Left renal pelvis (tissue), 4 donors: ENCODE results near the gene SAMD14. TPM values are rescaled to one million over a fixed set of nuclear protein-coding genes. Genes with fewer than 3 reads are reported as not detected.

Experiments
- DNase-seq, 4 donors: peaks; one replicate each; pipeline ENCODE4 v3.0.0-alpha.2; 2013; ENCODE audit warnings: low read depth in 4 of 4, low spot score in 3 of 4
- polyA plus RNA-seq, 4 donors: library from polyadenylated mRNA; unstranded; fragments of 120-200 nt; gene quantifications; one replicate each; pipeline ENCODE4 v1.2.1, GENCODE V29; 2013; ENCODE audit not compliant: insufficient read length in 4 of 4

The SAMD14 gene
- polyA plus RNA-seq = 10 to 100 TPM in 3 of 4 donors, 1 to 10 TPM in 1; 9.2 to 19.0 (median 13.1) TPM

- DNase-seq = no peak
These were observed at the start of gene SAMD14 for GRCh38 chr17:50129728-50130558. TSS of gene SAMD14 (minus strand) at chr17:50130160. CDS start at chr17:50124959, 5,201 bp downstream.

DNA sequence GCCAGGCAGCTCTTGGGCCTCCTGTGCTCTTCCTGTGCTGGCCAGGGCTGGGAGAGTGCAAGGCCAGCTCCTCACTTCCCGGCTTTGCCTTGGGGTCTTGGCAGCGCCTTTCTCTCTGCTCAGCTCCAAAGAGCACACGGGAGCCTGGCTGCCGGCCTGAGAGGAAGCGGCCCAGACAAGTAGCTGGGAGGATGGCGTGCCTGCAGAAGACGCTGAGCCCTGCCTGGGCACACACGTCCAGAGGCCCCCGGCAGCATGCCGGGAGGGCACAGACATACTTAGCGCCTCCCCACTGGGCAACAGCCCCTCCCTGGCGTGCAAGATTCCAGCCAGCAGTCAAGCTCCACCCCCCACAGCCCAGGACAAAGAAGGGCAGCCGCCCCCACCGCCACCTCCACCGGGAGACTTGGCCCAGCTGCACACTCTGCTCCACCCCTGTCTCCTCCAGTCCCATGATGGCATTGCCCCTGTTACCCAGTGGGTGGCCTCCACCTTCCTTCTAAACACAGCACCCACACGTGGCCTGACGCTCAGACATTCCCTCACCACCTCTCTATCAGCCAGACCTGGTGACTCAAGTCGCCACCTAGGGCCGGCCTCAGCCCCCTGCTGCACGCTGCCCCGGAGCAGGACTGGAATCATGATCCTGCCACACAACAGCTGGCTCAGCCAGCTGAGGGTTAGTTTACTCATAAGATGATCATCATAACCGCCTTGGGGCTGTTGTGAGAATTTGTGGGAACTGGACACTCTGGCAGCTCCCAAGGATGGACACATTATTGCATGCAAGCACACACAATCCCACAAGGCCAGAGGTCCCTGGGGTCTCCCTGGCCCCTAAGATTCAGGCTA lies 48.2 kb upstream of the SAMD14 start:
- no peak for DNase-seq

DNA sequence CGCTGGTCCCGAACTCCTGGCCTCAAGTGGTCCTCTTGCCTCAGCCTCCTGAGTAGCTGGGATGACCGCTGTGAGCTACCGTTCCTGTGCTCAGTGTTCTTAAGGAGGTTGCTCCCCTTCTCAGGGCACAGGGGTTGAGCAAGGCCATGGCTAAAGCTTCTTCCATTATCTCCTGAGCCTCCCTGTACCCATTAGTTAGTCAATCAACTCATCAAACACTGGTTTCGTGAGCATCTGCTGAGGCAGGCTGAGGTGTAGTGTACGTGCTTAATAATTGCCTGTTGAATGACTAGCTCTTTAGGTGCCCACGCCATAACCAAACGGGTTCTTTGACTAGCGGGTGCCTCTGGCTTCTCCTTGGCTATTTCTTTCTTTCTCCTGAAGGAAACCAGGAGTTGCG lies 47.5 kb upstream of the SAMD14 start:
- no peak for DNase-seq

- DNase-seq = no peak
These were observed 46.8 kb upstream of the SAMD14 start for GRCh38 chr17:50176559-50177357.

GRCh38 chr17:50175035-50175807 lies 45.3 kb upstream of the SAMD14 start:
- no peak for DNase-seq

GRCh38 chr17:50174444-50174843 lies 44.5 kb upstream of the SAMD14 start:
- DNase-seq = no peak

- no peak for DNase-seq
These were observed 43.5 kb upstream of the SAMD14 start for GRCh38 chr17:50173335-50173941.

- DNase-seq = no peak
These were observed 43.0 kb upstream of the SAMD14 start for GRCh38 chr17:50172936-50173334.

GRCh38 chr17:50172130-50172529 lies 42.2 kb upstream of the SAMD14 start:
- DNase-seq = no peak

- DNase-seq = no peak
These were observed 41.6 kb upstream of the SAMD14 start for GRCh38 chr17:50171371-50172071.

DNA sequence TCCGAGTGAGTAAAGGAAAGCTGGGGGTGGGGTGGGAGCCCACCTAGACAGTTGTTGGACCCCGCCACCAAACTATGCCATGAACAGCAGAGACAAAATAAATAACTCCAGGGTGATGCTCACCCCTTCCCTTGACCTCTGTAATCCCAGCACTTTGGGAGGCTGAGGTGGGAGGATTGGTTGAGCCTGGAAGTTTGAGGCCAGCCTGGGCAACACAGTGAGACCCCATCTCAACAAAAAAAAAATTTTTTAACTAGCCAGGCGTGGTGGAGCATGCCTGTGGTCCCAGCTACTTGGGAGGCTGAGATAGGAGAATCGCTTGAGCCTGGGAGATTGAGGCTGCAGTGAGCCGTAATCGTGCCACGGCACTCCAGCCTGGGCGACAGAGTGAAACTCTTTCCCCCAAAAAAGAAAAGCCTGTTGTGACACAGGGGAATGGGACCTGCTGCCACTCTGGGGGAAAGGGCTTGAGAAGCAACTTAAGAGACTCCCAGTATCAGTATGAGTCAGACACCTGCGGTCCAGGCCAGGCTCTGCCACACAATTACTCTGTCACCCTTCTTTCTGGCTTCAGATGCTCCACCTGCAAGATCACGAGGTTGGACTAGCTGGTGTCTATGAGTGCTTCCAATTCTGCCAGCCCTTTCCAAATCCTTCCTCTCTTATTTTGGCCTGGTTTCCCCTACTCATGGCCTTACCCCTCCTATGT lies 40.9 kb upstream of the SAMD14 start:
- no peak for DNase-seq

DNA sequence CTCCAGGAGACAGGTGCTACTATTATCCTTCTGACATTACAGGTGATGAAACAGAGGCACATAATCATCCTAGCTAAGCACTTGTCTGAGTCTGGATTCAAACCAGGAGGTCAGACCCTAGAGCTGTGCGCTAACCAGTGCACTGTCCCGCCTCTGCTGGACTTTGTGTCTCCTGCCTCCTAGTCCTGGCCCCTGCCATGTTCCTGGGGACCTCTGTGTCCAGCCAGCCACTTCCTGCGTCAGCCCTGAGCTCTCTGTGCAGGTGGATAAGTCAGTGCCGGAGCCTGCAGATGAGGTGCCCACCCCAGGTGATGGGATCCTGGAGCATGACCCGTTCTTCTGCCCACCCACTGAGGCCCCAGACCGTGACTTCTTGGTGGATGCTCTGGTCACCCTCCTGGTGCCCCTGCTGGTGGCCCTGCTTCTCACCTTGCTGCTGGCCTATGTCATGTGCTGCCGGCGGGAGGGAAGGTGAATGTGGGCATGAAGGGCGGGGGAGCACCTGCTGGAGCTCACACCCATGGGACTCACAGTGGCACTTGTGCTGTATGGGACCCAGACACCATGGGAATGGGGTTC lies 40.0 kb upstream of the SAMD14 start:
- DNase-seq = no peak

- DNase-seq = no peak
These were observed 39.3 kb upstream of the SAMD14 start for GRCh38 chr17:50169121-50169764.

DNA sequence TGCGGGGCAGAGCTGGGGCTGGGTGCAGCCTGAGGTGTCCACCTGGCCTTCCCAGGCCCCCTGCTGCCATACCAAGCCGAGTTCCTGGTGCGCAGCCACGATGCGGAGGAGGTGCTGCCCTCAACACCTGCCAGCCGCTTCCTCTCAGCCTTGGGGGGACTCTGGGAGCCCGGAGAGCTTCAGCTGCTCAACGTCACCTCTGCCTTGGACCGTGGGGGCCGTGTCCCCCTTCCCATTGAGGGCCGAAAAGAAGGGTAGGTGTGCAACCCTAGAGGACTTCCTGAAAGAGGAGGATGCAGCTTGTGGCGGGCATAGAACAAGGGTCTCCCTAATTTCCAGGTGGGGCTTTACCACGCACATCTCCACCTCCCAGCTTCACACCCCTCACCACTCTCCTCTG lies 38.4 kb upstream of the SAMD14 start:
- no peak for DNase-seq

DNA sequence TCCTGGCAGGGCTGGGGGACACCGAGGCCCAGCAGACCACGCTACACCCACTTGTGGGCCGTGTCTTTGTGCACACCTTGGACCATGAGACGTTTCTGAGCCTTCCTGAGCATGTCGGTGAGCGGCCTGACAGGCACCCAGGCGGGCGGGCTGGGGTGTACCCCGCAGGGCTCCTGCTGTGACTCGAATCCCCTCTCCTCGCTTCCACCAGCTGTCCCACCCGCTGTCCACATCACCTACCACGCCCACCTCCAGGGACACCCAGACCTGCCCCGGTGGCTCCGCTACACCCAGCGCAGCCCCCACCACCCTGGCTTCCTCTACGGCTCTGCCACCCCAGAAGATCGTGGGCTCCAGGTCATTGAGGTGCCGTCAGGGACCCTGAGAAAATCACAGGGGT lies 37.4 kb upstream of the SAMD14 start:
- no peak for DNase-seq

- DNase-seq = no peak
These were observed 36.7 kb upstream of the SAMD14 start for GRCh38 chr17:50166518-50167181.
